Measurements from ENCODE around the gene COL5A2. TPM values are rescaled to one million over a fixed set of nuclear protein-coding genes. Genes with fewer than 3 reads are reported as not detected.

The COL5A2 gene
- total and polyA plus RNA-seq, 10 of the 15 experiments (the other 5 are each of a cell fraction or from before 2014, with no cell fraction given): 0.04 to 0.85 (median 0.39) TPM

GRCh38 chr2:189226017-189226416, 46.5 kb upstream of the COL5A2 start (continued):
- TF ChIP-seq E4F1 (IDR thresholded peaks at IDR 0.05; ENCODE audit: borderline replicate concordance, partially characterized antibody) (no peak), E2F4 (IDR thresholded peaks at IDR 0.05; ENCODE audit: low read depth, low read length) (no peak), ZNF207 (IDR thresholded peaks at IDR 0.05; ENCODE audit: borderline replicate concordance) (no peak), ATF3 (IDR thresholded peaks at IDR 0.05; ENCODE audit: borderline replicate concordance, extremely low read depth, low read depth, low read length) (no peak)

GRCh38 chr2:189225032-189225431, 45.5 kb upstream of the COL5A2 start:
- in situ Hi-C loops (cut with MboI): no loop called here
- no peaks in the 10 kb centered on the region for H3K9me3 ChIP-seq (replicated peaks; ENCODE audit: control insufficient read depth, insufficient read depth, low read length)
- no peak overlapping the region for H3K4me2 ChIP-seq (ENCODE audit: control insufficient read depth, insufficient read depth)
- no peak for DNase-seq (ENCODE audit: low read depth, low spot score)
- H3K4me3 ChIP-seq: no peak overlapping the region
- no peak overlapping the region for H3K27ac ChIP-seq (ENCODE audit: control insufficient read depth, insufficient read depth)
- no peak overlapping the region for H3K9ac ChIP-seq (ENCODE audit: control insufficient read depth, insufficient read depth, low read length)
- no peaks in the 10 kb centered on the region for H4K20me1 ChIP-seq (ENCODE audit: control insufficient read depth, insufficient read depth)
- no peak for ATAC-seq
- RAD21 ChIA-PET (ENCODE audit: unreplicated experiment): no interaction called here
- WGBS (ENCODE audit: insufficient coverage, insufficient replicate concordance, low lambda C conversion rate, missing lambda C conversion rate): 19% methylated on average over 2 of the region's 2 CpGs
- H3K27me3 ChIP-seq (replicated peaks in 1 of 2; ENCODE audit: control insufficient read depth in 2 of 2, insufficient read depth in 2 of 2, low read length in 1 of 2): no peaks in the 10 kb centered on the region
- H3K4me1 ChIP-seq (ENCODE audit: control insufficient read depth, insufficient read depth, low read length): no peaks in the 10 kb centered on the region
- no peaks in the 10 kb centered on the region for H3K79me2 ChIP-seq (ENCODE audit: control insufficient read depth, insufficient read depth, low read length)
- BruUV-seq (replicated peaks): no TSS peak
- FAIRE-seq: no peak
- no peak overlapping the region for H2AFZ ChIP-seq (ENCODE audit: control insufficient read depth, low read depth, low read length)
- no peaks in the 10 kb centered on the region for H3K36me3 ChIP-seq (ENCODE audit: control insufficient read depth in 2 of 2, insufficient read depth in 2 of 2, low read length in 1 of 2)
- CTCF ChIA-PET: interaction anchor here (0.9 kb wide), 1 partner anchor 131 kb away, joined by 4 read pairs; no protein-coding TSS in a partner anchor
- intact Hi-C loops (cut with micrococcal nuclease; ENCODE audit: unreplicated experiment): no loop called here
- SMC1A ChIA-PET (ENCODE audit: uncharacterized antibody, unreplicated experiment): interaction anchor here (1.1 kb wide), 1 partner anchor 17 kb away, joined by 3 read pairs; no protein-coding TSS in a partner anchor
- POLR2A ChIA-PET: interaction anchor here (0.5 to 1.2 kb wide), 2 partner anchors 17 to 279 kb away, joined by 3 to 5 read pairs; no protein-coding TSS in a partner anchor
- TF ChIP-seq ZBTB11 (CRISPR knock-in tag; IDR thresholded peaks at IDR 0.05): no peak
- no peak for TF ChIP-seq JUND (IDR thresholded peaks at IDR 0.05; ENCODE audit: low read depth, low read length)
- no peak for TF ChIP-seq ASH2L (IDR thresholded peaks at IDR 0.05; ENCODE audit: borderline replicate concordance, low read depth)
- no peak for TF ChIP-seq KDM1A (IDR thresholded peaks at IDR 0.05; ENCODE audit: borderline replicate concordance)
- TF ChIP-seq ELK1 (IDR thresholded peaks at IDR 0.05; ENCODE audit: low read depth, low read length): no peak
- TF ChIP-seq ESRRA (IDR thresholded peaks at IDR 0.05; ENCODE audit: low read length): no peak
- no peak for TF ChIP-seq NRF1 (conservative IDR thresholded peaks at IDR 0.05; ENCODE audit: low read depth, low read length)

All from GM12878 (cell line).